HG03457 (cell line): Measurements from ENCODE around the gene EMC6.
"Not testable (repeated sequence)": the region's sequence is repeated elsewhere in the genome, so short reads cannot be mapped to it uniquely, and the experiment has no call there.

Source experiments
- ATAC-seq: cut with Tn5 transposase; IDR thresholded peaks from one replicate; pipeline ENCODE4 v1.9.1; 2021; ENCODE audit warnings: moderate number of reproducible peaks; ENCODE audit not compliant: unreplicated experiment

EMC6 gene

DNA sequence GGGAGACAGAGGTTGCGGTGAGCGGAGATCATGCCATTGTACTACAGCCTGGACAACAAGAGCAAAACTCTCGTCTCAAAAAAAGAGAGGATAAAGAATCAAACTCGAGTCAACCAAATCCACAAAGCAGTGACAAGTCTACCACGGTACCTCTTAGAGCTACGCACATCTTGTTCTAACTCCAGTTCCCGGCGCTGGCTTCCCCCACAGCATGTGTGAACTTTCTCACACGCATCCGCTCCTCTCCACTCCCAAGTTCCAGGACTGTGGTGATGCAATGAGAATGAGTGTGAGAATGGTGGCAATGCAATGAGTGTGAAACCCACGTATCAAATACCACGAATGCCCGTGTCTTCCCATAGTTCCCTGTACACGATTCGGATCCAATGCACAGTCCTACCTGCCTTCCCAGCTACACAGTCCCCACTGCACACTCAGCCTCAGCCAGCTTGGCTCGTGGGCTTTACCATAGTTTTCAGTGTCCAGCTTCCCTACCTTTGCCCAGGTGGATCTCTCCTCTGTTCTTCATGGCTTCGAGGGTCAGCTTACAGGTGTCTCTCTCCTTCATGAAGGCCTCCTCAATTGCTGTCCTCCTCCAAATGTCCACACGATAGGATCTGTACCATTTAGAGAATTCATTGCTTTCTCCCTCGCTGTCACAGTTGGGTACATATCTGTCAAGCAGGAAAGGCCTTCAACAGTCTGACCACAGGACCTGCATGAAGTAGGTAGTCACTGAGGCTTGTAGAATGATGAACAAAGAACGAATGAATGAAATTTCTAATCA is 36.5 kb downstream of the EMC6 start:
- no peak for ATAC-seq

DNA sequence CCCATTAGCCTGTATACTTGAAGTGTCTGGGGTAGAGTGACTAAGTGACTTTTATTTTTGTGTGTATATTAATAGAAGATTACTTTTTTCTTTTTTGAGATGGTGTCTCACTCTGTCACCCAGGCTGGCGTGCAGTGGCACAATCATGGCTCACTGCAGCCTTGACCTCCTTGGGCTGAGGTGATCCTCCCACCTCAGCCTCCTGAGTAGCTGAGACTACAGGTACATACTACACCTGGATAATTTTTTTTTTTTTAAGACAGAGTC is 37.0 kb downstream of the EMC6 start:
- not testable (repeated sequence) for ATAC-seq

DNA sequence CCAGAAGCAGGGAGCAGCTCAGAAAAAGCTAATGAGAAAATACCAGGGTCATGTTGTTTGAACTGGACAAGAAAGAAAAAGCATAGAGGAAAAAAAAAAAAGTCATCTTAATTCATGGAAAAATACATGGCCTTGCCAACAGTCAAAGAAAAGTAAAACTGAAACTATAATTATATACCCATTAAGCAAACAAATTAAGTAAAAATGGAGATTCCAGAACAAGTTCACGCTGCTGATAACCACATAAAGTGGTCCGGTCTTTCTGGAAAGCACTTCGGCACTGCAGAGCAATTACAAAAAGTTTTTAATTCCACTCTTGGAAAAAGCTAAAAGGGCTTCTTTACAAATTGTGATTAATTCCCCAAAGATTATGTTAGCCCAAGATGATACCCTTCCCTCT is 39.8 kb downstream of the EMC6 start:
- ATAC-seq, result no peak

DNA sequence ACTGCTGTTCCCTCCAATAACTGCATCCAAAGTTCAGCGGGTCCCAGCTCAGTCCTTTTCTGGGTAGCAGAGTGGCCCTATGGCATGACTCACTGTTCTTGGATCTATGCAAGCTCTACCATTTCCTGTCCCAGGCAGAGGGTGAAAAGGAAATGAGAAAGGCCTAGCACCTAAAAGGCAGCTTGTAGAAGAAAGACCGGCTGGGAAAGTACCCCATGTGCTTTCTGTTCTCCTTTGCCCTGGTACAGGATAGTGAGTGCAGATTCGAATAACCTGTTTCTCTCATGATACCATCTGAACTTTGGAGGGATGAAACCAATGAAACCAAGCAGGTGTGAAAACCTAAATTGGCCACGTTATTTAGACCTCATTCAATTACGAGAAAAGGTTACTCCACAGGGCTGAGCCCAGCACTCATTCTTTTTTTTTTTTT is 42.4 kb downstream of the EMC6 start:
- ATAC-seq, result peak; percentile 92

DNA sequence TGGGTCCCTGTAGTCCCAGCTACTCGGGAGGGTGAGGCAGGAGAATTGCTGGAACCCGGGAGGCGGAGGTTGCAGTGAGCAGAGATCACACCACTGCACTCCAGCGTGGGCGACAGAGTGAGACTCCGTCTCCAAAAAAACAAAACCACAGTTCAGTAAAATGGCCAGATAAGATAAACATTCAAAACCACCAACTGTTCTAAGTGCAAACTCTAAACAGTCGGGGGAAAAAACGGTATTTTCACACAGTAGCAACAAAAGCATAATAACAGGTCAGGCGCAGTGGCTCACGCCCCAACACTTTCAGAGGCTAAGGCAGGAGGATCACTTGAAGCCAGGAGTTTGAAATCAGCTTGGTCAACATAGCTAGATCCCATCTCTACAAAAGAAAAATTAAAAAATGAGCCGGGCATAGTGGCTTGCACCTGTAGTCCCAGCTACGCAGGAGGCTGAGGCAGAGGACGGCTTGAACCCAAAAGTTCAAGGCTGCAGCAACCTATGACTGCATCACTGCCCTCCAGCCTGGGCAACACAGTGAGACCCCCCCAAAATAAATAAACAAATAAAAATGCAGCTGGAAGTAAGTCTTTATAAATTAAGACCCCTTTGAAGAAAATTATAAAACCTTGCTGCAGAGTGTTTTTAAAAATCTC is 44.3 kb downstream of the EMC6 start:
- ATAC-seq, result no peak

DNA sequence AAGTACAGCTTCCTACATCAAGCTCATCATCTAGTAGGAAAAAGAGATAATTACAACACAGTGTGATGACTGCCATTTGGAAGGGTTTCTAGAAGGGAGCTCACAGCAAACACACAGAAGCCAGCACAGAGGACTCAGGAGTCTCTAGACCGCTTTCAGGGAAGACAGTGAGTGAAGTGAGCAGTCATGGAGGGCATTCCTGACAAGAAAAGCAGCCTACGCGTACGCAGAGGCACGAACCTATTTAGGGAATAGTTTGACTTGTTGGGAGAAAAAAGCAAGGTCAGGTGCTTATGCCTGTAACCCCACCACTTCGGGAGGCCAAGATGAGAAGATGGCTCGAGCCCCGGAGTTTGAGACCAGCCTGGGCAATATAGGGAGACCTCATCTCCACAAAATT is 46.7 kb downstream of the EMC6 start:
- ATAC-seq, result no peak

DNA sequence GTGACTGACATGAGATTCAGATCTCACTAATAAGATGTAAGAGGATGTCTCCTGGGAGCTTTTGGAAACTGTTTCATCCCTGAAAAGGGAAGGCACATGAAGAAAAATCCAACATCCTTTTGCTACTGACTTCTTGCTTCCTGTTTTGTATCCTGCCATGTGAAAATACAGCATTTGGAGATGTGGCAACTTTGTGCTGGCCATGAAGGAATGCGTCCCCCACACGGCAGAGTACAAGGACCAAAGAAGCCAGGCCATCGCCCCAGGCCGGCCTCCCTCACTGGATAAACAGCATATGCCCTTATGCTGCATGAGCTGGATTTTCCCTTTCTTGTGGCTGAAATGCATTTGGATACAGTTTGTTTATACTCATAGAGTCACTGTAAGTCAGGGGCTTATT is 49.6 kb downstream of the EMC6 start:
- ATAC-seq, result no peak

DNA sequence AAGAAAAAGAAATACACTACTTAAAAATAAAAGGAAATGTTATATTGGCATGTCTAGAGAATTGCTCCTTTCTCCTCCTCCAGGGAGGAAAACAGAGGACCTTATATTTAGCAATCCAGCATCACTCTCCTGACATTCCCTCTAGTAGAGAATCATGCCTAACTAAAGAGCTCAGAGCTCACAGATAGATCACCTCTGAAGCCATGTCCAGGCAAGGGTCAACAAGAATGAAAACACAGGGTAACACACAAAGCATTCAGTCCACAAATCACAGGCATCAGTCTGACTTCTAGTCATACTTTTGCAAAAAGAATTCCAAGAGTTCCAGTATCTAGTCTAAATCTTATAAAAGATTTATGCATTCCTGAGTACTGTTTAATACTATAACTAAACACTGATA is 50.7 kb downstream of the EMC6 start:
- ATAC-seq, result no peak
